GM12875 (cell line): Measurements from ENCODE around the gene MBD6.
A peak's percentile ranks its signal among the peaks of the same experiment; 100 is the strongest.

Experiments used
- H3K4me3 ChIP-seq: one replicate; pipeline ENCODE4 v1.5.1; 2011; ENCODE audit warnings: low read depth, low read length, control low read depth
- CTCF ChIP-seq: IDR thresholded peaks from 2 replicates; pipeline ENCODE4 v1.5.1; 2011; ENCODE audit warnings: low read depth, mild to moderate bottlenecking, control low read depth, inconsistent platforms, low read length, moderate library complexity, borderline replicate concordance; ENCODE audit not compliant: insufficient read depth

Gene MBD6

GRCh38 chr12:57483466-57483865, 39.2 kb upstream of the MBD6 start:
- H3K4me3 ChIP-seq = no peak overlapping the region
- TF ChIP-seq CTCF = no peak

DNA sequence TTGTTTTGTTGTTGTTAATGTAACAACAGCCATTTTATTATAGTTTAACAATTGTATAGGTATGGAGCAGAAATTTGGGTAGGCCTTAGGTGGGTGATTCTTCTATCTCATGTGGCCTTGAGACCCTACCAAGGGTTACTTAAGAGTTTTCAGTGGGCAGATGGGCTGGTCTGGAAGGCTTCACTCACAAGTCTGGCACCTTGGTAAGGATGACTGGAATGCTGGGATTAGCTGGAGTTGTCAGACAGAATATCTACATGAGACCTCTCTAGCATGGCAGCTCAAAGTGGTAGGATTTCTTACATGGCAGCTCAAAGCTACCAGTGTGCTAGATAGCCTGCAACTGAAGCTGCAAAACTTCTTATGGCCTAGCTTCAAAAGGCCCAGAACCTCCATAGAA, 36.9 kb upstream of the MBD6 start:
- no peak overlapping the region for H3K4me3 ChIP-seq
- no peak for TF ChIP-seq CTCF

GRCh38 chr12:57487055-57487596, 35.5 kb upstream of the MBD6 start:
- TF ChIP-seq CTCF = no peak
- no peak overlapping the region for H3K4me3 ChIP-seq

- peak within 1 kb of the TSS; percentile 95 for H3K4me3 ChIP-seq
- TF ChIP-seq CTCF = no peak
Observed at GRCh38 chr12:57487597-57488401, 34.8 kb upstream of the MBD6 start, which contains the start of gene MARS1. Gene MARS1, plus strand, starts transcription at chr12:57488068. Its CDS starts 23 bp downstream, at chr12:57488091.

DNA sequence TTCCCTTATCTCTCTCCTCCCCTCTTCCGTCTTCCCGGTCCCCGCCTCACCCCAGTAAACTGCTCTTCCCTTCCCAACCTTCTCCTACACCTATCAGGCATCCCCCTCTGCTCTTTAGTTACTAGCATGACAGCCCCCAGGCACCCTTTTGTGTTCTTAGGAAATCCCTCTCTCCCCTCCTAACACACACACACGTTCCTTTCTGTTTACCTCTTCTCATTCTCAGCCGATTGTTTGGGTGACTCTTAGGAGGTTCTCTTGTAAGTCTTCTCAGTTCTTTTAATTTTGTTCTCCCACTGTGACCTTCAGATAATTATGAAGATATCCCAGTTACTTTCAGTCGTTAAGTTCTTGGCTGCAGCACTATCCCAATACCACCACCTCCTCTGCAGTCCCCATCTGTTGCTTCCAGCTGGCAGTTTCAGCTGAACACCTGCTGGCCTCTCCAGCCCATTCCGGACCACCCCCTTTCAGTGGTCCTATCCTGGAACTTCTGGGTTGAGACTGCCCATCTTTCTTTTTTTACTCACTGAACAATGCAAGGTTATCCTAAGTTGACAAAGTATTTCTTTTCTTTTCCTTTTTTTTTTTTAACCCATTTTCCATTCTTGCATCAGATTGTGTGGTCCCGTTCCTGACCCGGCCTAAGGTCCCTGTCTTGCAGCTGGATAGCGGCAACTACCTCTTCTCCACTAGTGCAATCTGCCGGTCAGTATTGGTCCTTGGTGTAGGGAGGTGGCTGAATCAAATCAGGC, 34.0 kb upstream of the MBD6 start:
- no peak for TF ChIP-seq CTCF
- H3K4me3 ChIP-seq = peak overlapping the region; percentile 95

GRCh38 chr12:57489157-57489641, 33.4 kb upstream of the MBD6 start:
- peak overlapping the region; percentile 95 for H3K4me3 ChIP-seq
- TF ChIP-seq CTCF = no peak

DNA sequence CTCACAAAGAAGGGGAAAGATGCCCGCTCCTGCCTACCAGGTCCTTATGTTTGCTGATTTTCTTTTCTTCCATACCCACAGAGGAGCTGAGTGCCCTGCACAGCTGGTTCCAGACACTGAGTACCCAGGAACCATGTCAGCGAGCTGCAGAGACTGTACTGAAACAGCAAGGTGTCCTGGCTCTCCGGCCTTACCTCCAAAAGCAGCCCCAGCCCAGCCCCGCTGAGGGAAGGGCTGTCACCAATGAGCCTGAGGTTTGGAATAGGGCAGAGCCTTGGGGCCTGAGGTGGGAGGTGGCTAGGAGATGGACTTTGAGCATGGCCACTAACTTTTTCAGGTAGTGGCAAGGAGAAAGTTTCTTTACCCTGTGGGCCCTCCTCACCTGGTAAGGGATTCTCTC, 32.5 kb upstream of the MBD6 start:
- TF ChIP-seq CTCF = no peak
- no peak overlapping the region for H3K4me3 ChIP-seq
